GM19397 (cell line): ENCODE data around the gene LAG3.

Source experiments
- ATAC-seq: cut with Tn5 transposase; IDR thresholded peaks from one replicate; pipeline ENCODE4 v1.9.1; 2021; ENCODE audit warnings: mild to moderate bottlenecking, moderate library complexity; ENCODE audit not compliant: unreplicated experiment

LAG3 gene

GRCh38 chr12:6752921-6753771 lies 19.2 kb upstream of the LAG3 start, which contains the start of gene MLF2:
TSS of gene MLF2 (minus strand) at chr12:6753141. CDS start at chr12:6752334, 807 bp downstream.
- peak; percentile 81 for ATAC-seq

DNA sequence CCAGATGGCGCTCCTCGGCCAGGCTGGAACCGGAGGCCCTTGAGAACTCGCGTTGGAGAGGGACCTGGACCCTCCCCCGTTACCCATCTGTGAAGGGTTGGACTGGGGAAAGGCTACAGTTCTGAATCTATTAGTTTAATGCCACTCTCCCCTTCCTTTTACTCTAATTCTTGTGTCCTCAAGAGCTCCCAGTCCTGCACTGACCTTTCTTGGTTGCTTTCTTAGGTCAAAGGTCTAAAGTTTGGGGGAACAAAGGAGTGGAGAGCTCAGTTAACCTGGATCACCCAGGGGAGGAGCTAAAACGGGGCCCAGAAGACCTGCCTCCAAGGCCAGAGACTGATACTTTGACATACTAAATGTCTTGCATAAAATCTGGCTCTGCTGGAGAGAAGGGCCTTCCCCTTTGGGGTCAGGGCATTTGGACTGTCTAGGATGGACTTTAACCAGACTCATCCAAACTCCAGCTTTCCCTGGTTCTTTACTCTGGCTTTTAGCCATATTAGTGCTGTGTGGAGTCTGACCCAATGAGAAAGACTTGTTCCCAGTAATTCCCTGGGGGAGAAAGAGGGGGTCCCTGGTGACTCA lies 18.5 kb upstream of the LAG3 start:
- ATAC-seq = no peak

- ATAC-seq = no peak
These were observed 17.9 kb upstream of the LAG3 start for GRCh38 chr12:6754411-6754810.

DNA sequence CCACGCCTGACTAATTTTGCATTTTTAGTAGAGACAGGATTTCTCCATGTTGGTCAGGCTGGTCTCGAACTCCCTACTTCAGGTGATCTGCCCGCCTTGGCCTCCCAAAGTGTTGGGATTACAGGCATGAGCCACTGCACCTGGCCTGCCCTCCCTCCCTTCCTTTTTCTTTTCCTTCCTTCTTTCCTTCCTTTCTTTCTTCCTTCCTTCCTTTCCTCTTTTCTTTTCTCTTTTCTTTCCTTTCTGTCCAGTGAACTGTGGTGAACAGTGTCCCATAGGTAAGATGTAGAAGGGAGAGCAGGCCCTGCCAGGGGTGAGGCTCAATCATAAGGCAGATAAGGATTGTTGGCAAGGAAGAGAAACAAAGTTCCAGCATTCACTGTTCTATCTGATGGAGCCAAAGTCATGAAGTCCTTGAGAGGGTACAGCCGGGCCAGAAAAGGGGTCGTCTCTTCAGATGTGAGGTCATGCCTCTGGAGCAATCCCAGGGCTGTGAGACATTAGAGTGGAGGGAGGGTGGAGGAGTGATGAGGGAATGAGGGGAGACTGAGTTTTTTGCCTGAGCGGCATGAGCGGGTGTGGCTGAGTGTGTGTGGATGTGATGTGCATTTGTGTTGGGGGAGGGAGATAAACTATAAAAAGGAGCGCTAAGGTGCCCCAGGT lies 15.2 kb upstream of the LAG3 start:
- ATAC-seq = no peak

DNA sequence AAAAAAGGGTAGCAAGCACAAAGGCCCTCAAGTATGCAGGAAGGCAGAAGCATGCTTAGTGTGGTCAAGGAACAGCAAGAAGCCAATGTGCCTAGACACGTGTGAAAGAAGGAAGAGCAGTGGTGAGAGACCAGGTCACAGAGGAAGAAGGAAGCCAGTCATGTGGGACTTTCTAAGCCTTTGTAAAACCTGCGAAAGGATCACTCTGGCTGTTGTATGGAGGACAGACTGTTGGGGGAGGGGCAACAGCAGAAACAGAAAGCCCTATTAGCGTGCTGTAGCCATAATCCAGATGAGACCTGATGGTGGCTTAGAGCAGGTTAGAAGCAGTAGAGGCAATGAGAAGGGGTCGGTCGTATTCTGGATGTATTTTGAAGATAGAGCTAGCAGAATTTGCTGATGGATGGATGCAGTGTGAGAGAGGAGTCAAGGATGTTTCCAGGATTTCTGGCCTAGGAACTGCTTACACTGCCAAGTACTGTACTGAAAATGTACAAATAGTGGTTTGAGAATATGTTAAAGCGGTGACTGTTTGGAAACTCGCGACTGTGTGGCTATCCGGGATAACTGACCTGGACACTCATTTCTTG lies 13.7 kb upstream of the LAG3 start:
- no peak for ATAC-seq

GRCh38 chr12:6759741-6760140 lies 12.6 kb upstream of the LAG3 start:
- no peak for ATAC-seq

- no peak for ATAC-seq
These were observed 8.9 kb upstream of the LAG3 start for GRCh38 chr12:6763380-6763779.

GRCh38 chr12:6764011-6764828 lies 8.1 kb upstream of the LAG3 start:
- ATAC-seq = peak; percentile 61

GRCh38 chr12:6765048-6765633 lies 7.2 kb upstream of the LAG3 start:
- no peak for ATAC-seq

DNA sequence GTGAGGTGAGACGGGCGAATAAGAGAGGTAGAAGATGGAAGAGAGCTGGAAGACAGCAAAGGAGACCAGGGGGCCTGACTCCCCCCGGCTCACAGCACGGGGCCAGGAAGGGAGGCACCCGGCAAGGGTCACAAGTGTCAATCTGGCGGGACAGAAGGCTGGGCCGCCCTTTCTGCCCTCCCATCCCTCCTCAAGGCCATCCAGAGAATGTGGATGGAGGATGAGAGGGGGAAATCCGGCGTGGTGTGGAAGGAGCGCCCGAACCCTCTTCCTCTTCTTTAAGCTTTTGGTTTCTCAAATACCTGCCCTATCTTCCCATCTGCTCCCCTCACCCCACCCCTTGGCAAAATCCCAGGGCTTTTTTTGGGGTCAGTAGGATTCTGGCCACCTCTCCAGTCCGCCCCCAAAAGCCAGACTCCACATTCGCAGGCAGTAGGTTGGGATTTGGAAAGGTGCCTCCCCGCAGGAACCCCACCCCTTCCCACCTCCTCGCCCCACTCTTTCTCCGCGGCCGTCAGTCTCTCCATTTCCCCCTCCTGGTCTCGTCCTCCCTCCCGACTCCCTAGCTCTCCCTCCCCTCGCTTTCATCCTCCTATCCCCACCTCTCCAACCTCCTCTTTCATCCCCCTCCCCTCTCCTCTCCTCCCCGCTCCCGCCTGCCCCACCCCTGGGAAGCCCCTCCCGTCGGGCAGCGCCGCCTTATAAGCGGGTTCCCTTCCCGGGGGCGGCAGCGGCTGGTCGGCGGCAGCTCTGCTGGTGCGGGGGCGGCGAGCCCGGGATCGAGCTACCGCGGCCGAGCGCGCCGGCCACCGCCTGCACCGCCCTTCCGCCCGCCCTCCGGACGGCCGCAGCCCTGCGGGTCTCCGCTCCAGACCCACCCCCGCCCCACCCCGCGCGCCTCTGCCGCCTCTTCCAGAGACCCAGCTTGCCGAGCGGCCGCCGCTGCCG lies 6.4 kb upstream of the LAG3 start, which contains the start of gene PTMS:
Gene PTMS (plus strand): TSS at position 730 of the 948 bp plus-strand sequence. CDS start 343 bp downstream, outside the sequence.
- peak; percentile 24 for ATAC-seq

DNA sequence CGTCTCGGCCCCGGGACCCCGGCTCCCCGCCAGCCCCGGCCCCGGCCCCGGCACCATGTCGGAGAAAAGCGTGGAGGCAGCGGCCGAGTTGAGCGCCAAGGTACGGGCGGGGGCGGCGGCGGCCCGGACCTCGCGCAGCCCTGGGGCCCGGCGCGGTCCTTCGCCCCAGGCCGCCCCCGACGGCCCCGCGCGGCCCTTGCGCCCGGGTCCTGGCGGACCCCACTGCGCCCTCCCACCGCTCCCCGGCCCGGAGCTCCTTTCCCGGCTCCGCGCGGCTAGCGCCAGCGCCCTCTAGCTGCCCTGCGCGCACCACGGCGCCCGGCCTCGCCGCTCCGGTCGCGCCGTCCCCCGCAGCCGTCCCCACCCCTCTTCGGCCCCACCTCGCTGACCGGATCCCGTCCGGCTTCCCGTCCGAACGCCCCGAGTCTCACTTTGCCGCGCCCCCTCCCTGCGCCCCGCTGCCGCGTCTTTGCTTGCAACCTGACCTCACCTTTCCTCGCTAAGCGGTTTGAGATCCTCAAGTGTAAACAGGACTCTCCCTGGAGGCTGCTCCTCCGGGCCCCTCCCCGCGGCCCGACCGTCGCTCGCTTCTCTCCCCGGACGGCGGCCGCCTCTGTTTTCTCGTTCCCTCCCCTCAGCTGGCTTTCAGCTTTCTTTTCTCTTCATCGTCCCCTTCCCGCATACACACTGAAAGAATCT lies 5.5 kb upstream of the LAG3 start:
- ATAC-seq = peak; percentile 56

DNA sequence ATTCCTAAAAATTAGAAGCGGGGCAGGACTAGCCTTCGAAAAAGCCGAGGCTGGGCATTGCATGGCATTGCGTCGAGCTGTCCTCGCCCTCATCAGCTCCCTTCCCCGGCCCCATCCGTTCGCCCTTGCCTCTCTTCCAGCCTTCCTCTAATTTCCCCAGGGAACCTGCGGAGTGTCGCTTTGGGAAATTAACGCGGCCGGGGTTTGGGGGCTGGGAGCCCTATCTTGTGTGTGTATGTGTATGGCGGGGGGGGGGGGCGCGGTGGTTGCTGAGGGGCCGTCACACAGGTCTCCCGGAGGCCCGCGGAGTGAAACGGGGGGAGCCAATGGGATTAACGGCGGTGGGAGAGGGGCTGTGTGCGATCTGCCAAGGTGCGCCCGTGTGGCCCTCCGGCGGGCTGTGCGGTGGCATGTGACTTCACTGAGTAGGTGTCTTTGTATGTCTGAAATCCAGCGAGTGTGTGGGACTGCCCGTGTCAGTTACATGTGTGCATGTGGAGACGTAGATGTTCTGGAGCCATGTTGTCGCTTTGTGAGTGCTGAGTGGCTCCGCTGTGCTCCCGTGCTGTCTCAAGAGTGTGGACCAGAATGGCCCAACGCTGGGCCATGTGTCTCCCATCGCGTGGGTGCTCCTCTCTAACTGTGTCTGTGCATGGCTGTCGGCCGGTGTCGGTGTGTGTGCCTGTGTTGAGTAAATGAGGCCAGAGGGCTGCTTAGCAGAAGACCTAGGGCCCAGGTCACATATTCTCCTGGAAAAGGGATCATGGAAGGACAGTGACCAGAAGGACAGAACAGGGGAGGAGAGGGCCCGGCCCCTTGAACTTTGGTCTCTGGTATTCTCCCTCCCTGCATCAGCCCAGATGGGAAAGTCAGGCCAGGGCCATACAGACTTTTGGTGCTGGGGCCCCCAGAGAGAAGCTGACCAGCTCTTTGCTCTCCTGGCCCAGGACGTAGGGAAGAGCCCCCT lies 4.7 kb upstream of the LAG3 start:
- ATAC-seq = no peak

DNA sequence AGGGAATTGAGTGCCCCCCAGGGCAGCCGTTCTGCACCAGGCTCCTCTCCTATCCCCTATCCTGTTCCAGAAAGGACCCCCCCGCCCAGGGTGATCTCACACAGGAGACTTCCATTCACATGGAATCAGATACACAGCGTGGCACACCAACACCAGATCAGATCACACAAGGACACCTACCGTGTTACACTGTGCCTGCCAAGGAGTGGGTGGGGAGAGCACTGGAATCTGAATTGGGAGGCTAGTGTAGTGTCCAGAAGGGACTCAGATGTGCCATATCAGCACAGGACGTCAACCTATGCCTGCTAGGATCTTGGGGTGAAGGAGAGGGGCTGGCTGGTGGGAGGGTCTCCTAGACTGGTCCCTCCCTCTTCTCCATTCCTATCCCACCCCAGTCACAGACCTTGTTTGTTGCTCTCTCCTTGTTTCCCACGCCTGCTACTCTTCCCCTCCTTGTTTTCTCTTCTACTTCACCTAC lies 3.8 kb upstream of the LAG3 start:
- no peak for ATAC-seq

DNA sequence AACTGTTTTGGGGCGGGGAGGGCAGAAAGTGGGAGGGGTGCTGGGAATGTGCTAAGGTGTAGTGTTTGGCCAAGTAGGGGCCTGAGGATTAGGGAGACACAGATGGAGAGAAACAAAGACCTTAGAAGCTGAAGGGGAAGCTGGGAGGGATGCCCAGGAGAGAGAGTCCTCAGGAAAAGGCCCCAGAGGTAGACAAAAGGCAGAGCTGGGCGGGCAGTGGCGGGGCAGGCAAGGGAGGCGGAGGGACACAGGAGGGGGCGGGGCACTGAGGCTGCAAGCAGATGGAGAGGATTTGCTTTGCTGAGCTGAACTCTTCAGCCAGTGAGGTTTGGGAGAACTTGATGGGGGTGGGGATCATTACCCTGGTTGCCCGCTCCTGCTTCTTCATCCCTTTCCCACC lies 3.3 kb upstream of the LAG3 start:
- ATAC-seq = no peak

DNA sequence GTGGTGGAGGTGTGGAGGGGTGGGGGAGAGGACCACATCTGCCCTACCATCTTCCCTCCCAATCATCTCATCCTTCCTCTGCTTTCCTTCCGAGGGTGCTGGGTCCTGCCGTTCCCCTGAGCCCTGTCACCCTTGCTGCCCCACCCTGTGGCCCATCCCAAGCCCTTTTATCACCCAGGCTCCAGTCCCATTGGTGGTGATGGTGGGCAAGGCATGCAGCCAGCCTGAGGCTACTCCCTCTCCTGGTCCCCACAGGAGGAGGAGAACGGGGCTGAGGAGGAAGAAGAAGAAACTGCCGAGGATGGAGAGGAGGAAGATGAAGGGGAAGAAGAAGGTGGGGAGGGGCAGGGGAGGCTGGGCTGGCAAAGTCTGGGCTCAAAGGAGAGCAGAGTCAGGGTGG lies 2.7 kb upstream of the LAG3 start:
- ATAC-seq = no peak

GRCh38 chr12:6770094-6770493 lies 2.2 kb upstream of the LAG3 start:
- ATAC-seq = no peak

GRCh38 chr12:6770600-6770999 lies 1.7 kb upstream of the LAG3 start:
- ATAC-seq = no peak
